ENCODE results near the gene PTPRT. TPM values are rescaled to one million over a fixed set of nuclear protein-coding genes. Genes with fewer than 3 reads are reported as not detected.

The PTPRT gene
- total RNA-seq, 1 donor from 2014 or later: 23.5 TPM

- TF ChIP-seq, protein P1, sequence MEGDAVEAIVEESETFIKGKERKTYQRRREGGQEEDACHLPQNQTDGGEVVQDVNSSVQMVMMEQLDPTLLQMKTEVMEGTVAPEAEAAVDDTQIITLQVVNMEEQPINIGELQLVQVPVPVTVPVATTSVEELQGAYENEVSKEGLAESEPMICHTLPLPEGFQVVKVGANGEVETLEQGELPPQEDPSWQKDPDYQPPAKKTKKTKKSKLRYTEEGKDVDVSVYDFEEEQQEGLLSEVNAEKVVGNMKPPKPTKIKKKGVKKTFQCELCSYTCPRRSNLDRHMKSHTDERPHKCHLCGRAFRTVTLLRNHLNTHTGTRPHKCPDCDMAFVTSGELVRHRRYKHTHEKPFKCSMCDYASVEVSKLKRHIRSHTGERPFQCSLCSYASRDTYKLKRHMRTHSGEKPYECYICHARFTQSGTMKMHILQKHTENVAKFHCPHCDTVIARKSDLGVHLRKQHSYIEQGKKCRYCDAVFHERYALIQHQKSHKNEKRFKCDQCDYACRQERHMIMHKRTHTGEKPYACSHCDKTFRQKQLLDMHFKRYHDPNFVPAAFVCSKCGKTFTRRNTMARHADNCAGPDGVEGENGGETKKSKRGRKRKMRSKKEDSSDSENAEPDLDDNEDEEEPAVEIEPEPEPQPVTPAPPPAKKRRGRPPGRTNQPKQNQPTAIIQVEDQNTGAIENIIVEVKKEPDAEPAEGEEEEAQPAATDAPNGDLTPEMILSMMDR (IDR thresholded peaks at IDR 0.05): no peak
- intact Hi-C loops (cut with DNase I): no loop called here
Observed at GRCh38 chr20:42429761-42430458, 759.8 kb downstream of the PTPRT start.

GRCh38 chr20:42419814-42420532 lies 769.7 kb downstream of the PTPRT start:
- intact Hi-C loops (cut with DNase I): no loop called here
- TF ChIP-seq, protein P1 (IDR thresholded peaks at IDR 0.05): no peak

More at GRCh38 chr20:42429761-42430458, 759.8 kb downstream of the PTPRT start:
- Histone ChIP-seq H3K36me3 (no peaks in the 10 kb centered on the region), H3K9me3 (no peaks in the 10 kb centered on the region), H3K4me3 (no peak overlapping the region), H3K27ac (no peak overlapping the region), H3K4me1 (no peaks in the 10 kb centered on the region), H3K27me3 (no peaks in the 10 kb centered on the region)
- DNase-seq (ENCODE audit: low spot score in 2 of 2): no peak

DNA sequence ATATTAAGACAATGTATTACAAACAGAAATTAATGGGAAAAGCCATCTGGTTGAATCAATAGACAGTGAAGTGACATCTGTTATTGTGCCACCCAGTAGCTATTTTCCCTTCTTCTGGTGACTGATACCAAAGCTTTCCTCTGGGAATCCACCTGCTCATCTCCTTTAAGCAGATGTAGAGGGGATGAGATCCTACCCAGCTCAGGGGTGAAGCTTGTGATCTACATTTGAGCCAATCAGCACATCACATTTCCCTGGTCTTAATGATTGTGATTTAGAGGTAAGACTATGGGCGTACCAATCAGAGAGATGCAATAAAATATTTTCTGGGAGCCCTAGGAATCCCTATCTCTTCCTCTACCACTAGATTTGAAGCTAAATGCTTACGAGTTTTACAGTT lies 782.9 kb downstream of the PTPRT start:
- Histone ChIP-seq H3K4me3 (no peak overlapping the region), H3K27me3 (no peaks in the 10 kb centered on the region), H3K9me3 (no peaks in the 10 kb centered on the region), H3K4me1 (no peaks in the 10 kb centered on the region), H3K27ac (no peak overlapping the region), H3K36me3 (no peaks in the 10 kb centered on the region)
- DNase-seq (ENCODE audit: low spot score in 2 of 2): no peak
- intact Hi-C loops (cut with DNase I): no loop called here
- TF ChIP-seq, protein P1 (IDR thresholded peaks at IDR 0.05): no peak

More at GRCh38 chr20:42419814-42420532, 769.7 kb downstream of the PTPRT start:
- DNase-seq (ENCODE audit: low spot score in 2 of 2): no peak
- Histone ChIP-seq H3K4me3 (no peak overlapping the region), H3K9me3 (no peaks in the 10 kb centered on the region), H3K27ac (no peak overlapping the region), H3K4me1 (no peaks in the 10 kb centered on the region), H3K27me3 (no peaks in the 10 kb centered on the region), H3K36me3 (no peaks in the 10 kb centered on the region)

DNA sequence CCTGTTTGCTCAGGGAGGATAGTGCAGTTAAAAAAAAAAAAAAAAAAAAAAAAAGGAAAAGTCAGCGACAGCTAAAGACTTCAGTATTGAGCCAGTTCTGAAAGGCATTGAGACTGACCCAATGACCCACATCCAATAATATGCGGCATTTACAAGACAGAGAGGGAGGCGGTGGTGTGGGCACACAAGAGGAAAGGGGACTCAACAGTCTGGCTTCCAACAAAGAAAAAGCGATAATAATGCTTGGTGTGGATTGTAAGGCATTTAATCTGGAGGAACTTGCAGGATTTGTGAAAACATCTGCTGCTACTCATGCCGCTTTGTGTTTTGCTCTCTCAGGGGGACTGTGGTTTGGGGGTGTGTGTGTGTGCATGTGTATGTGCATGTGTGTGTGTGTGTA lies 787.3 kb downstream of the PTPRT start:
- Histone ChIP-seq H3K27me3 (no peaks in the 10 kb centered on the region), H3K9me3 (no peaks in the 10 kb centered on the region), H3K27ac (no peak overlapping the region), H3K4me1 (no peaks in the 10 kb centered on the region), H3K36me3 (no peaks in the 10 kb centered on the region), H3K4me3 (no peak overlapping the region)
- no peak for DNase-seq (ENCODE audit: low spot score in 2 of 2)
- intact Hi-C loops (cut with DNase I): no loop called here
- TF ChIP-seq, protein P1 (IDR thresholded peaks at IDR 0.05): no peak

DNA sequence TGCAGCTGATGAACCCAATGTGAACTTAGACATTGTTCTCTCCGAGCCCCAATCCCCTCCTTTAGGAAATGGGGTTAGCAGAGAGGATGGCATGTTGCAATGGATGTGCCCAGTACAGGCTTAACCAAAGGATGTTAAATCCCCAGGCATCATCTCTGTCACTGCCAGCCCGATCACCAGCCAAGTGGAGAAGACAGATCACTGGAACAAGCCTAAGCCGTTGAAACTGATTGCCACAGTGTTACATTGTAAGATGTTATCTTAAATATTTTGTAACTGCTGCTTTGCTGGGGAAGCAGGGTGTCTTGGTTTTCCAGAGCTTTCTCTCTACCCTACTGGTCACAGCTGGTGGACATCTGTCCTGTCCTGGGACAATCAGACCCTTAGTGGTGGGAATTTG lies 788.1 kb downstream of the PTPRT start:
- H3K27me3 ChIP-seq: no peaks in the 10 kb centered on the region

More for the DNA sequence above, 788.1 kb downstream of the PTPRT start:
- TF ChIP-seq, protein P1 (IDR thresholded peaks at IDR 0.05): no peak
- Histone ChIP-seq H3K27ac (no peak overlapping the region), H3K4me1 (no peaks in the 10 kb centered on the region), H3K36me3 (no peaks in the 10 kb centered on the region), H3K4me3 (no peak overlapping the region), H3K9me3 (no peaks in the 10 kb centered on the region)
- intact Hi-C loops (cut with DNase I): no loop called here
- no peak for DNase-seq (ENCODE audit: low spot score in 2 of 2)
